ENCODE results near the gene FPGS. TPM values are rescaled to one million over a fixed set of nuclear protein-coding genes. Genes with fewer than 3 reads are reported as not detected.

Gene FPGS
- total and polyA plus RNA-seq, 2 of the 4 experiments (the other 2 are of a cell fraction) = 43.9 to 75.7 TPM

GRCh38 chr9:127816728-127817127 is 14.0 kb downstream of the FPGS start:
- POLR2A ChIA-PET (ENCODE audit: unreplicated experiment) = no interaction called here
- in situ Hi-C loops (cut with MboI; ENCODE audit: low sequenced_read_pairs) = no loop called here
- Histone ChIP-seq H2BK15ac (ENCODE audit: low read depth, low read length) (no peak overlapping the region), H4K8ac (ENCODE audit: low read depth in 2 of 2, low read length in 2 of 2) (no peak overlapping the region), H2BK120ac (ENCODE audit: low read depth, low read length) (no peak overlapping the region), H2AK5ac (ENCODE audit: low read depth, low read length) (no peak overlapping the region), H2BK5ac (ENCODE audit: low read depth, low read length, poor library complexity, severe bottlenecking) (no peak overlapping the region), H3K9me3 (ENCODE audit: control insufficient read depth, insufficient read depth, low read length) (no peaks in the 10 kb centered on the region), H2AK9ac (replicated peaks; ENCODE audit: low read depth, low read length, poor library complexity) (peak overlapping the region; percentile 16), H3K36me3 (ENCODE audit: control insufficient read depth, insufficient read depth, low read length) (peaks cover 74% of the 10 kb centered on the region), H2AFZ (replicated peaks; ENCODE audit: low read length, poor library complexity) (no peak overlapping the region), H3K56ac (ENCODE audit: extremely low read depth, insufficient read depth, low read length) (no peak overlapping the region), H4K91ac (ENCODE audit: insufficient read depth, low read depth, low read length) (no peak overlapping the region), H3K4me1 (ENCODE audit: control insufficient read depth, insufficient read depth, low read length) (peaks cover 11% of the 10 kb centered on the region; the same call in 1 of the 2 replicates), H3K18ac (ENCODE audit: low read depth, low read length) (no peak overlapping the region), H3K79me1 (ENCODE audit: low read depth in 1 of 2, low read length in 2 of 2) (peaks cover 13 to 22% of the 10 kb centered on the region in 2 experiments; a peak in 3 of 4 replicates), H2BK20ac (ENCODE audit: low read depth, low read length) (no peak overlapping the region), H3K9ac (ENCODE audit: low read depth, low read length) (no peak overlapping the region), H3K4me3 (ENCODE audit: insufficient read depth, low read depth, low read length) (no peak overlapping the region), H3K4ac (ENCODE audit: low read depth, low read length) (no peak overlapping the region), H3K4me2 (ENCODE audit: low read depth, low read length) (no peak overlapping the region), H3K27me3 (ENCODE audit: control insufficient read depth, insufficient read depth, low read length) (no peaks in the 10 kb centered on the region), H3K9me1 (ENCODE audit: insufficient read depth, low read length) (no peaks in the 10 kb centered on the region; the same call in 1 of the 2 replicates), H3K14ac (replicated peaks; ENCODE audit: low read depth, low read length) (no peak overlapping the region), H4K20me1 (ENCODE audit: insufficient read depth, low read length) (peaks cover 11% of the 10 kb centered on the region; the same call in 1 of the 2 replicates), H4K5ac (ENCODE audit: low read depth, low read length) (no peak overlapping the region), H3K23ac (ENCODE audit: low read depth, low read length) (no peak overlapping the region), H3K27ac (ENCODE audit: insufficient read depth, low read length) (no peak overlapping the region)
- dilution Hi-C loops (cut with HindIII; ENCODE audit: low sequenced_read_pairs, unreplicated experiment) = no loop called here
- no TSS peak for BruUV-seq (replicated peaks)
- ATAC-seq (ENCODE audit: low read depth) = no peak; the same call in 1 of the 2 replicates
- CTCF ChIA-PET = no interaction called here
- intact Hi-C loops (cut with micrococcal nuclease) = no loop called here
- no peak for DNase-seq
- TF ChIP-seq SMC3 (IDR thresholded peaks at IDR 0.05; ENCODE audit: low read depth, low read length) = no peak
- no peak for TF ChIP-seq MXI1 (IDR thresholded peaks at IDR 0.05; ENCODE audit: borderline replicate concordance, low read depth, low read length)
- no peak for TF ChIP-seq MAFK (IDR thresholded peaks at IDR 0.05; ENCODE audit: low read depth, low read length)
- no peak for TF ChIP-seq BHLHE40 (IDR thresholded peaks at IDR 0.05; ENCODE audit: low read depth, low read length)
- no peak for TF ChIP-seq MAZ (IDR thresholded peaks at IDR 0.05; ENCODE audit: borderline replicate concordance, low read depth, low read length)
- TF ChIP-seq CEBPB (IDR thresholded peaks at IDR 0.05; ENCODE audit: low read depth, low read length) = no peak
- no peak for TF ChIP-seq POLR2A (IDR thresholded peaks at IDR 0.05; ENCODE audit: low read depth, low read length)
- no peak for TF ChIP-seq FOS (IDR thresholded peaks at IDR 0.05; ENCODE audit: low read depth, low read length)
- TF ChIP-seq ELK1 (IDR thresholded peaks at IDR 0.05; ENCODE audit: borderline replicate concordance, low read depth, low read length) = no peak
- TF ChIP-seq RCOR1 (IDR thresholded peaks at IDR 0.05; ENCODE audit: insufficient replicate concordance, low read length) = no peak
- TF ChIP-seq CTCF (conservative IDR thresholded peaks at IDR 0.05; ENCODE audit: low read depth, low read length) = no peak
- no peak for TF ChIP-seq NFE2L2 (IDR thresholded peaks at IDR 0.05; ENCODE audit: low read depth, low read length)
- TF ChIP-seq RAD21 (IDR thresholded peaks at IDR 0.05; ENCODE audit: low read length) = no peak
- WGBS, 2 experiments (ENCODE audit: extremely low coverage in 2 of 2, insufficient read length in 1 of 2) = 100% methylated on average over 2 of the region's 8 CpGs; no CpG with 5 or more reads in 1 of the 2 experiments
